Thoracic aorta (tissue), 2 donors: Measurements from ENCODE around the gene PKD2L1. TPM values are rescaled to one million over a fixed set of nuclear protein-coding genes. Genes with fewer than 3 reads are reported as not detected.

ENCODE experiments used
- ATAC-seq: fragments of 150-250 bp; one replicate; pipeline ENCODE4 v1.8.0; 2017; ENCODE audit warnings: low read depth; ENCODE audit not compliant: insufficient number of reproducible peaks, low FRiP score
- DNase-seq: peaks from one replicate; pipeline ENCODE4 v3.0.0-alpha.2; 2020; ENCODE audit warnings: low spot score
- H3K27ac ChIP-seq, 2 donors: fragments of 200-600 bp; sonication (generic); 1 replicate in 1 of 2; 2 replicates in 1 of 2; pipeline ENCODE4 v1.5.1; 2016; ENCODE audit warnings: mild to moderate bottlenecking in 2 of 2, moderate library complexity in 2 of 2
- H3K27me3 ChIP-seq: fragments of 200-600 bp; sonication (generic); replicated peaks from 2 replicates; pipeline ENCODE4 v1.6.0; 2016; ENCODE audit warnings: mild to moderate bottlenecking; ENCODE audit not compliant: insufficient read depth
- H3K36me3 ChIP-seq: fragments of 200-600 bp; sonication (generic); one replicate; pipeline ENCODE4 v1.5.1; 2016
- H3K4me1 ChIP-seq, 2 donors: fragments of 200-600 bp; sonication (generic); 1 replicate in 1 of 2; 2 replicates in 1 of 2; pipeline versions ENCODE4 v1.5.1 to v1.6.0; 2016; ENCODE audit warnings: low read depth in 2 of 2, mild to moderate bottlenecking in 1 of 2; ENCODE audit not compliant: control insufficient read depth in 1 of 2
- H3K4me3 ChIP-seq: fragments of 200-600 bp; sonication (generic); 2 replicates; pipeline ENCODE4 v1.5.1; 2016; ENCODE audit warnings: mild to moderate bottlenecking
- H3K9me3 ChIP-seq: fragments of 200-600 bp; sonication (generic); 2 replicates; pipeline ENCODE4 v1.5.1; 2016
- CTCF ChIP-seq: fragments of 200-600 bp; sonication (generic); IDR thresholded peaks from one replicate; pipeline ENCODE4 v1.5.1; 2019; ENCODE audit warnings: antibody characterized with exemption
- total RNA-seq, 2 donors: library from RNA; depleted of rRNA; stranded (reverse); fragments of >200 nt; gene quantifications; one replicate each; pipeline versions ENCODE4 v1.1.0 to v1.2.3, GENCODE V29; 2016

The PKD2L1 gene
- total RNA-seq, 2 donors from 2014 or later: 0.56 TPM; not detected in 1

- Histone ChIP-seq H3K9me3 (no peaks in the 10 kb centered on the region), H3K4me3 (no peak overlapping the region), H3K36me3 (peaks cover 48% of the 10 kb centered on the region), H3K4me1 (no peaks in the 10 kb centered on the region), H3K27ac (no peak overlapping the region), H3K27me3 (no peaks in the 10 kb centered on the region)
- ATAC-seq (no peak), DNase-seq (no peak)
- no peak for TF ChIP-seq CTCF
Measured at GRCh38 chr10:100253041-100253440, 77.0 kb downstream of the PKD2L1 start.

GRCh38 chr10:100248820-100249219, 81.2 kb downstream of the PKD2L1 start:
- no peaks in the 10 kb centered on the region for H3K4me1 ChIP-seq
- no peaks in the 10 kb centered on the region for H3K27me3 ChIP-seq
- DNase-seq (no peak), ATAC-seq (no peak)
- H3K36me3 ChIP-seq: peaks cover 54% of the 10 kb centered on the region
- H3K9me3 ChIP-seq: no peaks in the 10 kb centered on the region
- no peak overlapping the region for H3K4me3 ChIP-seq
- no peak overlapping the region for H3K27ac ChIP-seq
- TF ChIP-seq CTCF: no peak

DNA sequence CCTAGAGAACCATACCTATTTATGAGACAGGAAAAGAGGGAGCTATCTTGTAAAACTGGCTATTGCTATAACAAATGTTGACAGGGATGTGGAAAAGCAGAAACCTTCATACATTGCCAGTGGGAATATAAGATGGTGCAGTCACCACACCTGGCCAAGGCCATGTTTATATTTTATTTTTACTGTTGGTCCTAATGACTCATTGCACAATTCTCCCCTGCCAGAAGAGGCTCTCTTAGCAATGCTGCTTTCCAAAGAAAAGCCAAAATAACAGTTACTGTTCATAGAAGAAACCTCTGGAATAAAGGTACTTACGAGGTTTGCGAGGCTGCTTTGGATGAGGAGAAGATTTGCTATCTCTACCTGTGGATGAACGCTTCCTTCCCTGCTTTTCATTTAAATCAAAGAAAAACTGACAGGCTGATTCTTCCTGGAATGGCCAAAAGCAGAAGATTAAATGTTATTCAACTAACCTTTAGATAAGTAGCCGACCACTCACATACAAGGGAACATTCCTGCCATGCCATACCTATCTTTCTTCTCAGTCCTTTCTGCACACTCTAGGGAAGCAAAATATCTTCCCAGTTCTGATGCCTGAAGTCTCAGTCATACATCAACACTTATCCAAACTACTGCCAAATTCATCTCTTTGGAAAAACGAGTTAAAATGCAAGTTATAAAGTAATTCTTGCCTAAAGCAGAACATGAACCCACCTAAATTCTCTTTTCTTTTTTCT, 84.4 kb downstream of the PKD2L1 start:
- ATAC-seq (no peak), DNase-seq (no peak)
- H3K4me1 ChIP-seq: no peaks in the 10 kb centered on the region
- H3K27me3 ChIP-seq: no peaks in the 10 kb centered on the region
- H3K9me3 ChIP-seq: no peaks in the 10 kb centered on the region
- H3K36me3 ChIP-seq: peaks cover 65% of the 10 kb centered on the region
- no peak for TF ChIP-seq CTCF
- H3K4me3 ChIP-seq: no peak overlapping the region
- no peak overlapping the region for H3K27ac ChIP-seq

DNA sequence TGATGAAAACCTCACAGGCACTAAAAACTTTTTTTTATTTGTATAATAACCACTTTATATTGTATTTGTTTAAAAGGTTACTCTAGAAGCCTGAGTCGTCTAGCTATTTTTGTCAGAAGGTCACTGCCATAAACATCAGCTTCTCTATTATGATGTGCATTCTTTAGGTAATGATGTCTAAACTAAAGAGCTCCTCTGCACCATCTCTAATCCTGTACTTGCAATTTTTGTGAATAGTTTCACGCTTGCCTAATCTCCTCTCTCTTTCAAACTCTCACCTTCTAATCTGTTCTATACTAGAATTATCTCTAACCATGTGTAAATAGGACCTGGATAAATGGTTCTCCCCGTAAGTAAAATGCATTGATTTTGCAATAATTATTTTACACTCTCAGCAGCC, 90.2 kb downstream of the PKD2L1 start:
- H3K9me3 ChIP-seq: no peaks in the 10 kb centered on the region
- no peaks in the 10 kb centered on the region for H3K4me1 ChIP-seq
- no peak for TF ChIP-seq CTCF
- ATAC-seq (no peak), DNase-seq (no peak)
- no peak overlapping the region for H3K4me3 ChIP-seq
- no peaks in the 10 kb centered on the region for H3K27me3 ChIP-seq
- peaks cover 74% of the 10 kb centered on the region for H3K36me3 ChIP-seq
- H3K27ac ChIP-seq: no peak overlapping the region

DNA sequence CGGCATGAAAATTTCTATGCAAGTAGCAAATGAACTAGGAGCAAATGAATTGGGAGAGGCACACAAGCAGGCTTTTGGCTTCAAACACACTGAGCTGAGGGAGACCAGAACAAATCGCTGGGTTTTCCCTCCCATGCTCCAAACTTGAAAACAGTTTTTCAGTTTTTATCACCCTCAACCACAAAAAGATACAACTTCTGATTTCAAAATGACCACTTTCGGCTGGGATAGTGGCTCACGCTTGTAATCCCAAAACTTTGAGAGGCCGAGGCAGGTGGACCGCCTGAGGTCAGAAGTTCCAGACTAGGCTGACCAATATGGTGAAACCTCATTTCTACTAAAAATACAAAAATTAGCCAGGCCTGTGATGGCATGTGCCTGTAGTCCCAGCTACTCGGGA, 91.6 kb downstream of the PKD2L1 start:
- no peak for DNase-seq
- no peak overlapping the region for H3K4me3 ChIP-seq
- H3K36me3 ChIP-seq: peaks cover 60% of the 10 kb centered on the region
- no peak overlapping the region for H3K27ac ChIP-seq
- ATAC-seq: no peak
- no peaks in the 10 kb centered on the region for H3K4me1 ChIP-seq
- H3K9me3 ChIP-seq: no peaks in the 10 kb centered on the region
- H3K27me3 ChIP-seq: no peaks in the 10 kb centered on the region
- TF ChIP-seq CTCF: no peak

Other genes with a start within 250 kb of the PKD2L1 start
- not detected for gene CPN1, start 248.4 kb downstream of the PKD2L1 start, total RNA-seq
- gene ERLIN1, start 144.2 kb downstream of the PKD2L1 start, total RNA-seq: 10 to 100 TPM in 1 of 2 donors, 1 to 10 TPM in 1; 9.3 to 21.2 TPM
- gene CHUK, start 100.6 kb downstream of the PKD2L1 start, total RNA-seq: 10 to 100 TPM; 17.7 to 25.0 TPM
- 10 to 100 TPM; 19.5 to 27.2 TPM for gene CWF19L1, start 62.6 kb downstream of the PKD2L1 start, total RNA-seq
- gene BLOC1S2, start 43.5 kb downstream of the PKD2L1 start, total RNA-seq: 10 to 100 TPM; 14.1 to 35.7 TPM
- gene SCD, start 17.0 kb upstream of the PKD2L1 start, total RNA-seq: 10 to 100 TPM; 12.8 to 16.7 TPM
- gene WNT8B, start 132.8 kb upstream of the PKD2L1 start, total RNA-seq: not detected
- 10 to 100 TPM; 11.2 to 12.7 TPM for gene SEC31B, start 189.6 kb upstream of the PKD2L1 start, total RNA-seq
- gene NDUFB8, start 199.6 kb upstream of the PKD2L1 start, total RNA-seq: 100 to 1,000 TPM; 106 to 222 TPM
- gene HIF1AN, start 205.7 kb upstream of the PKD2L1 start, total RNA-seq: 10 to 100 TPM; 11.5 to 17.7 TPM